Hematopoietic multipotent progenitor cell (in vitro differentiated cells): ENCODE data around the gene BRD3. TPM values are rescaled to one million over a fixed set of nuclear protein-coding genes. Genes with fewer than 3 reads are reported as not detected.

Experiments
- DNase-seq, 3 donors: peaks; one replicate each; pipeline ENCODE4 v3.0.0-alpha.2; 2011 to 2015; ENCODE audit warnings: low read depth in 2 of 3, low spot score in 2 of 3
- total RNA-seq: library from RNA; depleted of rRNA; stranded (reverse); fragments of >200 nt; gene quantifications from one replicate; pipeline ENCODE4 v1.2.3, GENCODE V29; 2012

Gene BRD3
- total RNA-seq, 1 donor = 24.0 TPM

GRCh38 chr9:134040176-134040565, 27.7 kb downstream of the BRD3 start:
- DNase-seq = no peak

DNA sequence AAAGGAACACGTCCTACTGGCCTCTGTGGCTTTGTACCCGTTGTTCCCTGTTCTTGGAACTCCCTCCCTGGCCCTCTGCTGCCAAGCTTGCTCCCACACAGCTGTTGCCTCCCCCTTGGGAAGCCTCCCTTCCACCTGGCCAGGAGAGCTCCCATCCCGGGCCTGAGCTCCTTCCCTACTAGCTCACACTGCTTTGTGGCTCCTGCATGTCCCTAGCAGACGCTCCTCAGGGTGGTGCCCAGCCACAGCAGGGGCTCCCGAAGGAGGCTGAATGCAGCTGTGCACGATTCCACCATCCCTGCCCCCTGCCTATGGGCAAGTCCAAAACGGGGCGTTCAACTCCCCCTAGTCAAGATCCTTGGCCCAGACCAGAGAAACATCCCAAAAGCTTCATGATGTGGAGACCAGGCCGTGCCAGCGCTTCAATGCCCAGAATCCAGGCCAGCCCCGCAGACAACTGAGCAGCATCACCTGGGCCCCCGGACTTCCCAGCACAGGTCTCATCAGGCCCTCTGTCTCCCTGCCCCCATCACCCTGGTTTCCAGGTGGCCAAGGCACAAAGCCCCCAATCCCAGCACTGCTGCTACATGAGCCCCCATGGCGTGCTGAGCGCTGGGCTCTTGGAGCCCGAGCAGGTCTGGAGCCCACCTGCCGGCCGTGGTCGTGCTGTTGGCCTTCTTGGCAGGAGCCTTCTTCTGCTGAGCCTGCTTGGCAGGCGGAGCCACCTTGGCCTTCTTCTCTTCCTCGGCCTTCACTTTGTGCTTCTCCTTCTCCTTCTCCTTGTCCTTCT, 28.2 kb downstream of the BRD3 start:
- DNase-seq = no peak

- DNase-seq = no peak
Observed at GRCh38 chr9:134037641-134038040, 30.2 kb downstream of the BRD3 start.

DNA sequence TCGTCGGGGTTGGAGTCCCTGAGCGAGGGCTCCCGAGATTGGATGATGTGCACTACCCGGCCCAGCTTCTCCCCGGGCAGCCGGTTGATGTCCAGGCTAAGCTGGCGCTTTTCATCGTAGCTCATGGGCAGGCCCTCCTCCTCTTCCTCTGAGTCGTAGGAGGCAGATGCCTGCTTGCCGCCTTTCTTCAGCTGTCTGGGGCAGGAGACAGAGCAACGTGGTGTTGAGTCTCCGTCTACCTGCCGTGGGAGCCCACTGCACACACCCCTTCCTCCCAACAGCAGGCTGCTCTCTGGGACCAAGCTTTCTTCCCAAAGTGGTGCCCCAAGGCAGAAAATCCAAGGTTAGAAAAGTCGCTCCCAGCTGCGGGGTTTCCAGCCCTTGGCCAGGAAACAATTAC, 31.7 kb downstream of the BRD3 start:
- no peak for DNase-seq

GRCh38 chr9:134035041-134036039, 32.5 kb downstream of the BRD3 start:
- DNase-seq = no peak

DNA sequence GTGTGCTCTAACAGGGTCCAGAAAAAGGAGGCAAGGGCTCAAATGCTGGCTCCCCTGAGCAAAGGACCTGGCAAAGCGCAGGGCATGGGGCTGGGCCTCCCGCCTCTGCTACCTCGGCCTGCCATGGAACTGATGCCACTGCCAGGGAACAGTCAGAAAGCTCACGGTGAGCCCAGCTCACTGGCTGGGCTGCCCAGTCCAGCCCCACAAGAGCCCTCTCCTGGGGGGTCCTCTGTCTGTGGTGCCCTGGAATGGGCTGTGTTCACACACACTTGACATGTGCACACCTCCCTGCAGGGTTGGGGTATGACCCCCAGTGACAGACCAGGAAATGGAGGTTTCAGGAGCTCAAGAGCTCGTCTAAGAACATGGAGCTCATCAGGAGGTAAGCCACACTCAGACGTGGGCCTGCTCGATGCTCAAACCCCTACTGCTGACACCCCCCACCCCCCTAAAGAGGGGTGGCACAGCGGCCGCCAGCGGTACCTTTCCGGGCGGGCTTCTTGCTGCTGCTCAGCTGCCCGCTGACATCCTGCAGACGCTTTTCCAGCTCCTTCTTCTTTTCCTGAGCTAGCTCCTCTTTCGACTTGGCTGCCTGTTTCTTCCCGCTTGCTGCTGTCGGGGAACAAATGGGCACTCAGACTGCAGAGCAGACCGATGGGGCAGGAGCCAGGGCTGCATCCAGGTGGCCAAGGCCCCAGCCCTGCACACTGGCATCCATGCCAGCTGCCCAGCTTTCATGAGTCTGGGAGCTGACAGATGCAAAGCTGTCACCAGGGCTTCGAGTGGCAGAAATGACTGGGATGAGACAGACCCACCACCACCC, 33.4 kb downstream of the BRD3 start:
- no peak for DNase-seq

DNA sequence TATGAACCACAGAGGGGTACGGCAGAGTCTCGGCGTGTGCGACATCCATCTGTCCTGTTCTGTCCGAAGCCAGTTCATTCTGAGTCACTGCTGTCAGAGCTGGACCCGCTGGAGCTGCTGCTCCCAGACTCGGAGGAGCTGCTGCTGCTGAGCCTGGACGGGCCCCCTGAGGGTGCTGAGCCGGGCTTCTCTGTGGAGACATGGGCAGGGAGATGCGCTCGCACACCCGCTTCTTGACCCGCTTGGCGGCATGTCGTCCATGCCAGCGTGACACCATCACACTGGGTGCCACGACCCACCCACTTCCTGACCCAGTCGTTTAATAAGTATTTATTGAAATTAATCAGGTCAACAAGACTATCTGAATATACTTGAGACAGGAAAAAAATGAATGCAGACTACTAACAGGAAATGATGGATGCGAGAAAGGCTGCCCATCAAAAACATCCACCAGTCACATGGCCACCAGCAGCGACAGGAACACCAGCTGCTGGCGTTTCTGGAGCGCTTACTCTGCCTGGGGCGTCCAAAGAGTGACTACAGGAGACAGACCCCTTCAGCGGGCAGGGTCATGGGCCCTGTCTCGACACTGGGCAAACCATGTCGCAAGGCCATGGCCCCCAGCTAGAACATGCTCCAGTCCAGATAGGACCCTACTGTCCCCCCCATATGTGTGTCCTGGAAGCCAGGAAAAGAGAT, 34.2 kb downstream of the BRD3 start:
- DNase-seq = no peak

- DNase-seq = no peak
Observed at GRCh38 chr9:134032456-134033222, 35.2 kb downstream of the BRD3 start.

GRCh38 chr9:134031783-134032182, 36.0 kb downstream of the BRD3 start:
- no peak for DNase-seq

GRCh38 chr9:134030821-134031470, 36.9 kb downstream of the BRD3 start:
- no peak for DNase-seq

GRCh38 chr9:134029248-134030226, 38.3 kb downstream of the BRD3 start:
- no peak for DNase-seq

GRCh38 chr9:134028575-134029247, 39.1 kb downstream of the BRD3 start:
- DNase-seq = no peak

GRCh38 chr9:134028076-134028475, 39.8 kb downstream of the BRD3 start:
- DNase-seq = no peak

DNA sequence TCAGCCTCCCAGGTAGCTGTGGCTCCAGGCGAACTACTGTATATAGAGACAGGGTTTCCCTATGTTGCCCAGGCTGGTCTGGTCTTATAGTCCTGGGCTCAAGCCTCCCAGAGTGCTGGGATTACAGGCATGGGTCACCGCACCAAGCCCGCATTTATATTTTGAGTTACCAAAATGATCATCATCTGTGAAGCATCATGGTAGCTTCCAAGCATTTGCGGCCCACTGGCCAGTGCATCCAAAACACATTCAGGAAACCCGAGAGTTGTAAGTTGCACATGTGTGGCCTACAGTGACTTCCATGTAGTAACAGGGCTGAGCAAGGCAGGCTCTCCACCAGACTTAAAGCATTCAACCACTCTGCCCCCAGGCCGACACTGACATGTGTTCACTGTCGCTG, 40.3 kb downstream of the BRD3 start:
- no peak for DNase-seq

GRCh38 chr9:134026981-134027380, 40.8 kb downstream of the BRD3 start:
- DNase-seq = no peak

DNA sequence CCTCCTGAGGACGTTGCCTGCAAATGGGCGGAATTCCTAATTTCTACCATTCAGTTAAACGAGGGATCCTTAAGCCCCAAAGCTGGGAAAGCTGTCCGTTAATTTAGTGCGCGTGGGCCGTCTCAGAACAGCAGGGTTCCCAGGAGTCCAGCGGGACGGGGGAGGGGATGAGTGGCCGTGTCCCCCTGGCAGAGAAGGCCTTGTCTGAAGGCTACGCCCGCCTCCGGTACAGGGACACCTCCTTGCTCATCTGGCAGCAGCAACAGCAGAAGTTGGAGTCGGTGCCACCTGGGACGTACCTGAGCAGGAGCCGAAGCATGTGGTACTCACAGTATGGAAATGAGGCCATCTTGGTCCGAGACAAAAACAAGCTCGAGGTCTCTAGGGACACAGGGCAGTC, 41.2 kb downstream of the BRD3 start:
- DNase-seq = no peak
